ENCODE results near the gene CHRD.

- TF ChIP-seq CTCF (IDR thresholded peaks at IDR 0.05; ENCODE audit: borderline replicate concordance, extremely low read depth, low read length, poor library complexity, severe bottlenecking) (no peak), EZH2 (IDR thresholded peaks at IDR 0.05; ENCODE audit: borderline replicate concordance, low read depth, low read length, severe bottlenecking) (no peak)
These were observed 41.9 kb upstream of the CHRD start for GRCh38 chr3:184337981-184338380.
